ENCODE results near the gene IFNG-AS1. TPM values are rescaled to one million over a fixed set of nuclear protein-coding genes. Genes with fewer than 3 reads are reported as not detected.

IFNG-AS1 gene
- total RNA-seq, 1 donor = under 0.01 TPM

- Histone ChIP-seq H3K9me3 (ENCODE audit: low read depth, low read length) (no peaks in the 10 kb centered on the region), H3K27ac (ENCODE audit: low read depth, low read length) (no peak overlapping the region), H2AFZ (ENCODE audit: low read length) (no peak overlapping the region), H3K36me3 (ENCODE audit: insufficient read depth, low read length) (no peaks in the 10 kb centered on the region), H3K4me2 (ENCODE audit: insufficient read depth, low read length) (no peak overlapping the region), H3K79me2 (ENCODE audit: insufficient read depth, low read length) (no peaks in the 10 kb centered on the region), H3K4me3 (ENCODE audit: insufficient read depth, low read length) (no peak overlapping the region), H3K27me3 (ENCODE audit: insufficient read depth, low read length) (peaks cover 22% of the 10 kb centered on the region), H3K4me1 (ENCODE audit: insufficient read depth, low read length) (no peaks in the 10 kb centered on the region), H4K20me1 (ENCODE audit: insufficient read depth, low read length) (no peaks in the 10 kb centered on the region)
- no peak for DNase-seq (ENCODE audit: insufficient read length, low spot score, missing footprints)
- TF ChIP-seq, protein P1, sequence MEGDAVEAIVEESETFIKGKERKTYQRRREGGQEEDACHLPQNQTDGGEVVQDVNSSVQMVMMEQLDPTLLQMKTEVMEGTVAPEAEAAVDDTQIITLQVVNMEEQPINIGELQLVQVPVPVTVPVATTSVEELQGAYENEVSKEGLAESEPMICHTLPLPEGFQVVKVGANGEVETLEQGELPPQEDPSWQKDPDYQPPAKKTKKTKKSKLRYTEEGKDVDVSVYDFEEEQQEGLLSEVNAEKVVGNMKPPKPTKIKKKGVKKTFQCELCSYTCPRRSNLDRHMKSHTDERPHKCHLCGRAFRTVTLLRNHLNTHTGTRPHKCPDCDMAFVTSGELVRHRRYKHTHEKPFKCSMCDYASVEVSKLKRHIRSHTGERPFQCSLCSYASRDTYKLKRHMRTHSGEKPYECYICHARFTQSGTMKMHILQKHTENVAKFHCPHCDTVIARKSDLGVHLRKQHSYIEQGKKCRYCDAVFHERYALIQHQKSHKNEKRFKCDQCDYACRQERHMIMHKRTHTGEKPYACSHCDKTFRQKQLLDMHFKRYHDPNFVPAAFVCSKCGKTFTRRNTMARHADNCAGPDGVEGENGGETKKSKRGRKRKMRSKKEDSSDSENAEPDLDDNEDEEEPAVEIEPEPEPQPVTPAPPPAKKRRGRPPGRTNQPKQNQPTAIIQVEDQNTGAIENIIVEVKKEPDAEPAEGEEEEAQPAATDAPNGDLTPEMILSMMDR (IDR thresholded peaks at IDR 0.05; ENCODE audit: extremely low read depth, low read depth, low read length) = no peak
Measured at GRCh38 chr12:68036642-68037041, 47.4 kb downstream of the IFNG-AS1 start.

DNA sequence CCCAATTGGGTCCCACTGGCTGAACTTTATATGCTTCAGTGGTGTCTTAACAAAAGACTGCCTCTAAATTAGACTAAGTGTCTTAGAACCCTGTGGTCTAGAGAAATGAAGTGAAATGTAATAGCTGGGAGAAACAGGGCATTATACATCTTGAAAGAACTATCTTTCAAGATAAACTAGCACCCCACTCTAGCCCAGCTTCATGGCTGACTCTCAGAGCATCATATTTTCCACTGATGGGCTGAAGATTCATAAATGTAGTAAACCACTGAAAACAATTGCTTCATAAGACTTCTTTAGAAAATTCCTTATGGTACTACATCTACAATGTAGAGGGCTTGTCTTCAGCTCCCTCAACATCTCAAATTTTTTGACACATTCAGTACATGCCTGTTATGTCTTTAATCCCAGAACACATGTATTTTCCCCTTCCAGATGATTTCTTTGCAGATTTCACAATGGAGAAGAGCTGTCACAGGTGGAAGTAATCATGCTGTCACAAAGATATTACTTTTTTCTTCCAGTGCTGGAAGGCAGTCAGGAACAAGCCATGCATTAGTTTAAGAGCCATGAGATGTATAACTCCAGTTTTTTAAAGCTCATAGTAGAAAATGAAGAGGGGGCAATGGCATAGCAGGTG is 48.5 kb downstream of the IFNG-AS1 start:
- Histone ChIP-seq H3K36me3 (ENCODE audit: insufficient read depth, low read length) (no peaks in the 10 kb centered on the region), H3K27me3 (ENCODE audit: insufficient read depth, low read length) (peaks cover 16% of the 10 kb centered on the region), H3K4me3 (ENCODE audit: insufficient read depth, low read length) (no peak overlapping the region), H4K20me1 (ENCODE audit: insufficient read depth, low read length) (no peaks in the 10 kb centered on the region), H2AFZ (ENCODE audit: low read length) (no peak overlapping the region), H3K4me1 (ENCODE audit: insufficient read depth, low read length) (no peaks in the 10 kb centered on the region), H3K79me2 (ENCODE audit: insufficient read depth, low read length) (no peaks in the 10 kb centered on the region), H3K27ac (ENCODE audit: low read depth, low read length) (no peak overlapping the region), H3K4me2 (ENCODE audit: insufficient read depth, low read length) (no peak overlapping the region), H3K9me3 (ENCODE audit: low read depth, low read length) (no peaks in the 10 kb centered on the region)
- peak; percentile 49 for DNase-seq (ENCODE audit: insufficient read length, low spot score, missing footprints)
- TF ChIP-seq, protein P1 (IDR thresholded peaks at IDR 0.05; ENCODE audit: extremely low read depth, low read depth, low read length) = no peak

DNA sequence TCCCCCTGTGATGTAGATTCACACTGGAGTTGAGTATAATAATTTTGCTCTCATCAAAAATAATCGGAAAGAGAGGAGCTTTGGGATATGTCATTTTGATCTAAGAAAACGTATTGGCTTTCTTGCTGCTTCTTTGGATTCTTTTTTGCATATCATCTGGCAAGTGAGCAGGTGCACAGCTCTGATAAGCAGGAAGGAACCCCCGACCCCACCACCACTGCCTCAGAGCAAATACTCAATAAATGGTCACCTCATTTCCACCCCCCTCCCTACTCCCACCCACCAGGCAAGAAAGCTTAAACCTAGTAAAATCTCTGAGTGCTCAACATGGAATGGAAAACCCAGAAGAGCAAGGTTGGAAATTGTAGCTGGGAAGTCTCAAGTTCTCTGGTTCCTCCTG is 49.4 kb downstream of the IFNG-AS1 start:
- H3K4me2 ChIP-seq (ENCODE audit: insufficient read depth, low read length) = no peak overlapping the region
- no peaks in the 10 kb centered on the region for H4K20me1 ChIP-seq (ENCODE audit: insufficient read depth, low read length)
- no peak overlapping the region for H3K4me3 ChIP-seq (ENCODE audit: insufficient read depth, low read length)
- no peak for DNase-seq (ENCODE audit: insufficient read length, low spot score, missing footprints)
- H3K27me3 ChIP-seq (ENCODE audit: insufficient read depth, low read length) = peaks cover 13% of the 10 kb centered on the region
- TF ChIP-seq, protein P1 (IDR thresholded peaks at IDR 0.05; ENCODE audit: extremely low read depth, low read depth, low read length) = no peak
- H3K79me2 ChIP-seq (ENCODE audit: insufficient read depth, low read length) = no peaks in the 10 kb centered on the region
- no peaks in the 10 kb centered on the region for H3K36me3 ChIP-seq (ENCODE audit: insufficient read depth, low read length)
- H2AFZ ChIP-seq (ENCODE audit: low read length) = no peak overlapping the region
- no peak overlapping the region for H3K27ac ChIP-seq (ENCODE audit: low read depth, low read length)
- H3K9me3 ChIP-seq (ENCODE audit: low read depth, low read length) = no peaks in the 10 kb centered on the region
- H3K4me1 ChIP-seq (ENCODE audit: insufficient read depth, low read length) = no peaks in the 10 kb centered on the region

GRCh38 chr12:68040450-68041075 is 51.3 kb downstream of the IFNG-AS1 start:
- Histone ChIP-seq H3K9me3 (ENCODE audit: low read depth, low read length) (no peaks in the 10 kb centered on the region), H3K4me2 (ENCODE audit: insufficient read depth, low read length) (no peak overlapping the region), H3K36me3 (ENCODE audit: insufficient read depth, low read length) (no peaks in the 10 kb centered on the region), H3K4me1 (ENCODE audit: insufficient read depth, low read length) (no peaks in the 10 kb centered on the region), H2AFZ (ENCODE audit: low read length) (peak overlapping the region; percentile 64), H3K27me3 (ENCODE audit: insufficient read depth, low read length) (peaks cover 5% of the 10 kb centered on the region), H3K27ac (ENCODE audit: low read depth, low read length) (no peak overlapping the region), H4K20me1 (ENCODE audit: insufficient read depth, low read length) (no peaks in the 10 kb centered on the region), H3K79me2 (ENCODE audit: insufficient read depth, low read length) (no peaks in the 10 kb centered on the region), H3K4me3 (ENCODE audit: insufficient read depth, low read length) (no peak overlapping the region)
- TF ChIP-seq, protein P1 (IDR thresholded peaks at IDR 0.05; ENCODE audit: extremely low read depth, low read depth, low read length) = peak; percentile 98
- DNase-seq (ENCODE audit: insufficient read length, low spot score, missing footprints) = peak; percentile 94
